HCEC 1CT (cell line): ENCODE data around the gene TNNI3K.

Source experiments
- DNase-seq: peaks from one replicate; pipeline ENCODE4 v3.0.0-alpha.2; 2017

The TNNI3K gene

GRCh38 chr1:74504933-74505512, 269.8 kb downstream of the TNNI3K start:
- DNase-seq = no peak

GRCh38 chr1:74505928-74506710, 270.9 kb downstream of the TNNI3K start:
- DNase-seq = no peak

GRCh38 chr1:74508449-74508848, 273.3 kb downstream of the TNNI3K start:
- no peak for DNase-seq

- no peak for DNase-seq
These were observed 277.2 kb downstream of the TNNI3K start, which contains the start of gene LRRC53 for GRCh38 chr1:74512170-74512915. Gene LRRC53 (minus strand): TSS chr1:74512611. CDS start chr1:74483349, 29,262 bp downstream.

- DNase-seq = no peak
These were observed 278.5 kb downstream of the TNNI3K start for GRCh38 chr1:74513411-74514300.

GRCh38 chr1:74517599-74518051, 282.4 kb downstream of the TNNI3K start:
- DNase-seq = no peak

- DNase-seq = no peak
These were observed 287.0 kb downstream of the TNNI3K start for GRCh38 chr1:74522148-74522547.

- no peak for DNase-seq
These were observed 288.8 kb downstream of the TNNI3K start for GRCh38 chr1:74523873-74524480.

GRCh38 chr1:74526708-74527107, 291.5 kb downstream of the TNNI3K start:
- DNase-seq = no peak

GRCh38 chr1:74528123-74528522, 292.9 kb downstream of the TNNI3K start:
- no peak for DNase-seq

- DNase-seq = no peak
These were observed 295.7 kb downstream of the TNNI3K start for GRCh38 chr1:74530892-74531291.

GRCh38 chr1:74531796-74532195, 296.6 kb downstream of the TNNI3K start:
- DNase-seq = no peak

GRCh38 chr1:74534241-74534640, 299.1 kb downstream of the TNNI3K start:
- peak; percentile 28 for DNase-seq

GRCh38 chr1:74545821-74546220, 310.6 kb downstream of the TNNI3K start:
- DNase-seq = no peak

GRCh38 chr1:74548961-74549750, 314.0 kb downstream of the TNNI3K start:
- no peak for DNase-seq

GRCh38 chr1:74549932-74550331, 314.7 kb downstream of the TNNI3K start:
- DNase-seq = no peak

- no peak for DNase-seq
These were observed 335.8 kb downstream of the TNNI3K start for GRCh38 chr1:74570797-74571492.

- DNase-seq = no peak
These were observed 336.3 kb downstream of the TNNI3K start for GRCh38 chr1:74571493-74571800.

- DNase-seq = no peak
These were observed 336.7 kb downstream of the TNNI3K start for GRCh38 chr1:74571891-74572290.

- DNase-seq = no peak
These were observed 342.9 kb downstream of the TNNI3K start for GRCh38 chr1:74578101-74578500.

GRCh38 chr1:74579425-74579824, 344.2 kb downstream of the TNNI3K start:
- no peak for DNase-seq
